HEK293 (cell line): Measurements from ENCODE around the gene LAMA4.

ENCODE experiments used
- CTCF ChIA-PET: fragments of 350-600 bp; formaldehyde crosslinking; extraction: SDS; loops from one replicate; lab custom pipeline; 2021; ENCODE audit warnings: antibody characterized with exemption; lab: Yijun Ruan, JAX
- POLR2A ChIA-PET: fragments of 300-600 bp; formaldehyde crosslinking; extraction: SDS; loops from one replicate; lab custom pipeline; 2020; ENCODE audit warnings: antibody characterized with exemption, inconsistent platforms; lab: Yijun Ruan, JAX
- H3K27ac ChIP-seq: fragments of 200-500 bp; sonication (Bioruptor generic); 2 replicates; pipeline ENCODE4 v1.5.1; 2014; ENCODE audit warnings: low read depth, low read length, control low read depth, inconsistent platforms; ENCODE audit errors: extremely low read depth
- H3K36me3 ChIP-seq, 2 experiments: fragments of 200-500 bp in 1 of 2; sonication (Bioruptor generic) in 1 of 2; 1 replicate in 1 of 2; 2 replicates in 1 of 2; pipeline ENCODE4 v1.5.1; 2014 to 2017; ENCODE audit warnings: inconsistent platforms in 2 of 2, low read length in 2 of 2; ENCODE audit not compliant: control insufficient read depth in 2 of 2, insufficient read depth in 1 of 2
- H3K4me1 ChIP-seq: fragments of 200-500 bp; sonication (Bioruptor generic); 2 replicates; pipeline ENCODE4 v1.5.1; 2014; ENCODE audit warnings: mild to moderate bottlenecking, low read length, inconsistent platforms; ENCODE audit not compliant: control insufficient read depth, insufficient read depth
- H3K4me3 ChIP-seq: 2 replicates; pipeline ENCODE4 v1.5.1; 2011; ENCODE audit warnings: low read depth, mild to moderate bottlenecking, control low read depth, low read length, moderate library complexity
- H3K9me3 ChIP-seq: fragments of 200-500 bp; sonication (Bioruptor generic); 2 replicates; pipeline ENCODE4 v1.5.1; 2014; ENCODE audit warnings: low read depth, low read length, inconsistent platforms; ENCODE audit not compliant: control insufficient read depth, insufficient read depth
- FEZF1 ChIP-seq: fragments of 450-650 bp; formaldehyde crosslinking; IDR thresholded peaks from 2 replicates; pipeline ENCODE4 v1.5.1; 2016; ENCODE audit warnings: missing biosample characterization, missing genetic modification characterization
- GLIS2 ChIP-seq: fragments of 450-650 bp; formaldehyde crosslinking; IDR thresholded peaks from 2 replicates; pipeline ENCODE4 v1.5.1; 2016; ENCODE audit warnings: missing biosample characterization, missing genetic modification characterization
- KLF10 ChIP-seq: fragments of 450-650 bp; IDR thresholded peaks from 2 replicates; pipeline ENCODE4 v1.5.1; 2018; ENCODE audit warnings: missing biosample characterization, mild to moderate bottlenecking, missing genetic modification characterization
- KLF16 ChIP-seq: fragments of 450-650 bp; formaldehyde crosslinking; IDR thresholded peaks from 2 replicates; pipeline ENCODE4 v1.5.1; 2017; ENCODE audit warnings: missing biosample characterization, missing genetic modification characterization
- KLF8 ChIP-seq: fragments of 450-650 bp; formaldehyde crosslinking; IDR thresholded peaks from 2 replicates; pipeline ENCODE4 v1.5.1; 2016; ENCODE audit warnings: missing biosample characterization, missing genetic modification characterization
- MZF1 ChIP-seq: fragments of 450-650 bp; formaldehyde crosslinking; IDR thresholded peaks from 2 replicates; pipeline ENCODE4 v1.5.1; 2017; ENCODE audit warnings: missing biosample characterization, missing genetic modification characterization, borderline replicate concordance
- OSR2 ChIP-seq: fragments of 450-650 bp; formaldehyde crosslinking; IDR thresholded peaks from 2 replicates; pipeline ENCODE4 v1.5.1; 2016; ENCODE audit warnings: missing biosample characterization, missing genetic modification characterization
- SP3 ChIP-seq: fragments of 450-650 bp; formaldehyde crosslinking; IDR thresholded peaks from 2 replicates; pipeline ENCODE4 v1.5.1; 2016; ENCODE audit warnings: missing biosample characterization, missing genetic modification characterization
- ZBTB17 ChIP-seq: fragments of 450-650 bp; formaldehyde crosslinking; IDR thresholded peaks from 2 replicates; pipeline ENCODE4 v1.5.1; 2016; ENCODE audit warnings: missing biosample characterization, missing genetic modification characterization
- ZBTB48 ChIP-seq: fragments of 450-650 bp; formaldehyde crosslinking; IDR thresholded peaks from 2 replicates; pipeline ENCODE4 v1.5.1; 2016; ENCODE audit warnings: missing biosample characterization, missing genetic modification characterization
- ZBTB8A ChIP-seq: fragments of 450-650 bp; formaldehyde crosslinking; IDR thresholded peaks from 2 replicates; pipeline ENCODE4 v1.5.1; 2016; ENCODE audit warnings: missing biosample characterization, missing genetic modification characterization
- ZNF140 ChIP-seq: fragments of 450-650 bp; formaldehyde crosslinking; IDR thresholded peaks from 2 replicates; pipeline ENCODE4 v1.5.1; 2016; ENCODE audit warnings: missing biosample characterization, missing genetic modification characterization
- ZNF19 ChIP-seq: fragments of 450-650 bp; formaldehyde crosslinking; IDR thresholded peaks from 2 replicates; pipeline ENCODE4; 2016; ENCODE audit warnings: missing biosample characterization, missing genetic modification characterization, low read depth
- ZNF23 ChIP-seq: fragments of 450-650 bp; formaldehyde crosslinking; IDR thresholded peaks from 2 replicates; pipeline ENCODE4 v1.5.1; 2016; ENCODE audit warnings: missing biosample characterization, missing genetic modification characterization, borderline replicate concordance
- ZNF664 ChIP-seq: fragments of 450-650 bp; formaldehyde crosslinking; IDR thresholded peaks from 2 replicates; pipeline ENCODE4 v1.5.1; 2016; ENCODE audit warnings: missing biosample characterization, missing genetic modification characterization
- ZNF677 ChIP-seq: fragments of 450-650 bp; IDR thresholded peaks from 2 replicates; pipeline ENCODE4 v1.5.0; 2018; ENCODE audit warnings: missing biosample characterization, mild to moderate bottlenecking, missing genetic modification characterization, moderate library complexity
- ZNF707 ChIP-seq: fragments of 450-650 bp; formaldehyde crosslinking; IDR thresholded peaks from 2 replicates; pipeline ENCODE4 v1.5.1; 2016; ENCODE audit warnings: missing biosample characterization, missing genetic modification characterization
- ZNF776 ChIP-seq: fragments of 450-650 bp; formaldehyde crosslinking; IDR thresholded peaks from 2 replicates; pipeline ENCODE4 v1.5.0; 2017; ENCODE audit warnings: missing biosample characterization, missing genetic modification characterization, borderline replicate concordance
- ZNF777 ChIP-seq: fragments of 450-650 bp; formaldehyde crosslinking; IDR thresholded peaks from 2 replicates; pipeline ENCODE4 v1.5.1; 2017; ENCODE audit warnings: missing biosample characterization, missing genetic modification characterization, borderline replicate concordance
- TF ChIP-seq, protein P1 (sequence below): fragments of 450-650 bp; IDR thresholded peaks from 2 replicates; pipeline ENCODE4 v1.5.1; 2018; ENCODE audit warnings: missing biosample characterization, mild to moderate bottlenecking, missing genetic modification characterization
- TF ChIP-seq, protein P2 (sequence below): fragments of 450-650 bp; formaldehyde crosslinking; IDR thresholded peaks from 2 replicates; pipeline ENCODE4 v1.5.1; 2016; ENCODE audit warnings: missing biosample characterization, missing genetic modification characterization
- TF ChIP-seq, protein P3 (sequence below): fragments of 450-650 bp; formaldehyde crosslinking; IDR thresholded peaks from 2 replicates; pipeline ENCODE4 v1.5.1; 2017; ENCODE audit warnings: missing biosample characterization, missing genetic modification characterization
- TF ChIP-seq, protein P4 (sequence below): fragments of 450-650 bp; formaldehyde crosslinking; IDR thresholded peaks from 2 replicates; pipeline ENCODE4 v1.5.1; 2016; ENCODE audit warnings: missing biosample characterization, missing genetic modification characterization
- TF ChIP-seq, protein P5 (sequence below): fragments of 450-650 bp; formaldehyde crosslinking; IDR thresholded peaks from 2 replicates; pipeline ENCODE4 v1.5.1; 2017; ENCODE audit warnings: missing biosample characterization, missing genetic modification characterization

LAMA4 gene

DNA sequence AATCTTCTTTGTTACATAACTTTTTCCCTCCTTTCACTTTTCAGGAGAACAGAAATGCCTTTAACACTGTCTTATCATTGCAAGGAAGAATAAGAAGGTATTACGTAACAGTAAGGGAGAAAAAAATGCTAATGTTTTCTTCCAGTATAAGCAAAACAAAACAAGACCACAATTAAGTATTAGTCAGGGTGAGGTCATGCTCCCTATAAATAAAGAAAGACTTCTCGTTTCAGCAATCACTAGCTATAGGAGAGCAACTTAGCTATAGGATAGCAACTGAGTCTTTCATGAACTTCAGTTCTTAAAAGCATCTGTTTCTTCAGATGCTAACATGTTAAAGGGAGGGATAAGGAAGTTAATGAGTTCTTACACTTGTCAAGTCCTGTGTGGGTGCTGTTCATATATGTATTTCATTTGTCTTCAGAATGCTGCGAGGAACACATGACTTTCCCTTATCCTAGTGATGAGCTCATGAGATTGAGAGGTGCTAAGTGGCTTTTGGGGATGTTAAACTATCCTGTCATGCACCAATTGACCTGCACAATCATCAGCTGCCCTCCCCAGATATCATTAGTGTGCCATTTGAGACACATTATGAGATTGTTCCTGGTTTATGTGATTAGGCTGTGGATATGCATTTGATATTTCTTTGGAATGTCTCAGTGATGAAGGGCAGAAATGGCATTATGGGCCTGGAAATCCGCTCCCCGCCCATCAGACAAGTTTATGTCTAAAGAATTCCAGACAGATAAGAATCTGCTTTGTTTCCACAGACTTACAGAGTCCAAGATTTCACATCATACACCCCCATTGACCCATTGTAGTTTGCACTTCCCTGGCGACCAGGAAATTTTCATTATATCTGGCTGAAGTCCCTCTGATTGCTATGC, 37.5 kb downstream of the LAMA4 start (continued):
- TF ChIP-seq, protein P1, sequence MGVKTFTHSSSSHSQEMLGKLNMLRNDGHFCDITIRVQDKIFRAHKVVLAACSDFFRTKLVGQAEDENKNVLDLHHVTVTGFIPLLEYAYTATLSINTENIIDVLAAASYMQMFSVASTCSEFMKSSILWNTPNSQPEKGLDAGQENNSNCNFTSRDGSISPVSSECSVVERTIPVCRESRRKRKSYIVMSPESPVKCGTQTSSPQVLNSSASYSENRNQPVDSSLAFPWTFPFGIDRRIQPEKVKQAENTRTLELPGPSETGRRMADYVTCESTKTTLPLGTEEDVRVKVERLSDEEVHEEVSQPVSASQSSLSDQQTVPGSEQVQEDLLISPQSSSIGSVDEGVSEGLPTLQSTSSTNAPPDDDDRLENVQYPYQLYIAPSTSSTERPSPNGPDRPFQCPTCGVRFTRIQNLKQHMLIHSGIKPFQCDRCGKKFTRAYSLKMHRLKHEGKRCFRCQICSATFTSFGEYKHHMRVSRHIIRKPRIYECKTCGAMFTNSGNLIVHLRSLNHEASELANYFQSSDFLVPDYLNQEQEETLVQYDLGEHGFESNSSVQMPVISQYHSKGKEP: peak; percentile 39
- TF ChIP-seq ZNF19 (tag by site-specific recombination) (no peak), SP3 (peak; percentile 63), FEZF1 (peak; percentile 91), ZNF777 (tag by site-specific recombination) (no peak)
- TF ChIP-seq, protein P2, sequence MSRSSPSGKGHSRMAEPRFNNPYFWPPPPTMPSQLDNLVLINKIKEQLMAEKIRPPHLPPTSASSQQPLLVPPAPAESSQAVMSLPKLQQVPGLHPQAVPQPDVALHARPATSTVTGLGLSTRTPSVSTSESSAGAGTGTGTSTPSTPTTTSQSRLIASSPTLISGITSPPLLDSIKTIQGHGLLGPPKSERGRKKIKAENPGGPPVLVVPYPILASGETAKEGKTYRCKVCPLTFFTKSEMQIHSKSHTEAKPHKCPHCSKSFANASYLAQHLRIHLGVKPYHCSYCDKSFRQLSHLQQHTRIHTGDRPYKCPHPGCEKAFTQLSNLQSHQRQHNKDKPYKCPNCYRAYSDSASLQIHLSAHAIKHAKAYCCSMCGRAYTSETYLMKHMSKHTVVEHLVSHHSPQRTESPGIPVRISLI (tag by site-specific recombination): peak; percentile 99

DNA sequence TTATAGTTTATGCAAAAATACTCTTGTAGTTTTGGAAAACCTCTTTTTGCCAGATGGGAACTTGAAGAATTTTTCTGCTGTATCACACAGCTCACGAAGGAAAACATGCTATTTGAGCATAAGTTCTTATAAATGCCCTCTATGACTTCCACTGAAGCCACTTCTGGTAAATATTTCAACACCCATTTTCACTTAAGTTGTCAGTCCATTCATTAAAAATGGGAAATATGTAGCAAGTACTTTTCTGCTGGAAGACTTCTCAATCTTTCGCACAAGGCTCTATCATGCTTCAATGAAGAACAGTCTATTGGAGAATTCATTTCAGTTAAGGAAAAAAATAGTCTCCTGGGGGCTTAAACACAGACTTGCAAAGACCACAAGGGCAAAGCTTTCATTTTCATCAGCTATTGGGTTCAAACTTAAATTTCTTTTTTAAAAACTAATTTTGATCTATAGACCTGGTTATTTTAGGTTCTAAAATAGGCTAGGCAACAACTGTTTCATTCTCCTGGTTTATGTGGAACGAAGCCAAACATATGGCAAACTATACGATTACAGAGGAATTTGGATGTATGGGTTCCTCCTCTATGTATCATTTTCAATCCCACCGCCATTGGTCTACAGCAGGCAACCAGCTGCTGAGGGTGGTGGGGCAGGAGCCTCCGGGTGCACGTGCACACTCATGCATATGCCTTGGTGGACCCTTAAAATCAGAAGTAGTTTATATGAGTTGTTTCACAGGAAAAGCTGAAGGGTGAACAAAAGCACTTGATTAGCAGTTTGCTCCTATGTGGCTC, 38.7 kb downstream of the LAMA4 start:
- Histone ChIP-seq H3K9me3 (no peaks in the 10 kb centered on the region), H3K4me1 (peaks cover 41% of the 10 kb centered on the region)
- TF ChIP-seq OSR2 (peak; percentile 34), MZF1 (tag by site-specific recombination) (no peak), ZNF776 (tag by site-specific recombination) (no peak), ZNF23 (tag by site-specific recombination) (no peak), ZNF140 (tag by site-specific recombination) (no peak)
- TF ChIP-seq, protein P3, sequence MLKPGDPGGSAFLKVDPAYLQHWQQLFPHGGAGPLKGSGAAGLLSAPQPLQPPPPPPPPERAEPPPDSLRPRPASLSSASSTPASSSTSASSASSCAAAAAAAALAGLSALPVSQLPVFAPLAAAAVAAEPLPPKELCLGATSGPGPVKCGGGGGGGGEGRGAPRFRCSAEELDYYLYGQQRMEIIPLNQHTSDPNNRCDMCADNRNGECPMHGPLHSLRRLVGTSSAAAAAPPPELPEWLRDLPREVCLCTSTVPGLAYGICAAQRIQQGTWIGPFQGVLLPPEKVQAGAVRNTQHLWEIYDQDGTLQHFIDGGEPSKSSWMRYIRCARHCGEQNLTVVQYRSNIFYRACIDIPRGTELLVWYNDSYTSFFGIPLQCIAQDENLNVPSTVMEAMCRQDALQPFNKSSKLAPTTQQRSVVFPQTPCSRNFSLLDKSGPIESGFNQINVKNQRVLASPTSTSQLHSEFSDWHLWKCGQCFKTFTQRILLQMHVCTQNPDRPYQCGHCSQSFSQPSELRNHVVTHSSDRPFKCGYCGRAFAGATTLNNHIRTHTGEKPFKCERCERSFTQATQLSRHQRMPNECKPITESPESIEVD (tag by site-specific recombination): 0 out of 2 replicates have a peak, but pooled peaks have one; percentile 10
- TF ChIP-seq, all 188 proteins: peak for 2
- Histone ChIP-seq H3K27ac (peak overlapping the region; percentile 35; the same call in 1 of the 2 replicates), H3K4me3 (no peak overlapping the region), H3K36me3 (no peaks in the 10 kb centered on the region)
- POLR2A ChIA-PET: interaction anchor here (2.0 to 3.8 kb wide), 2 partner anchors 16 to 39 kb away, joined by 20 to 22 read pairs; partner anchors contain the start of gene LAMA4
- CTCF ChIA-PET: interaction anchor here (0.9 to 2.5 kb wide), 5 partner anchors 35 to 108 kb away, joined by 3 to 9 read pairs (median 4); partner anchors contain the start of gene LAMA4

DNA sequence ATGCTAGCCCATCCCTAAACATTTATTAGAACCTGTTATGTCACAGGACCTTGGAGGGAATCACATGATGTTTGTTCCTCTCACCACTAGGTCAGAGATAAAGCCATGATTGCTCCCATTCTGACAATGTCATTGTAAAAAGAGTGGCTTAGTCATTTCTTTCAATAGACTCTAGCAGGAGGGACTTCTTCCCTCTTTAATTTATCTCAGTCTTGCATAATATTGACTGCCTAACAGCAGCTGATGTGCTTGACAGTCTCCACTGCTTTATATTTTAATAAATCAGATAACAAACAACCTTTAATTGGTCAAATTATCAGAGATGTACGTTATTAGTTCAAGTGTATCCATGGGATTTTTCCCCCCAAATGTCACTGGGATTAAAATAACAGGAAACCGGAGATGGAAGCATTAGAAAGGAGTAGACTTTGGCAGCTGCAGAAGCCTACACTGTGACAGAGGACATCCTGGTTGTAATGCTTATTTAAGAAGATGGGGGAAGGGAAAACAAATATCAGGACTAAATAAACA, 39.6 kb downstream of the LAMA4 start:
- H3K4me3 ChIP-seq: no peak overlapping the region
- no peak overlapping the region; the same call in 1 of the 2 replicates for H3K27ac ChIP-seq
- no peaks in the 10 kb centered on the region for H3K36me3 ChIP-seq
- CTCF ChIA-PET: interaction anchor here (0.9 to 2.5 kb wide), 4 partner anchors 34 to 107 kb away, joined by 3 to 9 read pairs (median 4); partner anchors contain the start of gene LAMA4
- H3K4me1 ChIP-seq: peaks cover 41% of the 10 kb centered on the region
- no peaks in the 10 kb centered on the region for H3K9me3 ChIP-seq
- POLR2A ChIA-PET: no interaction called here
- no peak for TF ChIP-seq ZBTB8A (tag by site-specific recombination)
- TF ChIP-seq ZNF664 (tag by site-specific recombination): no peak
- 0 out of 2 replicates have a peak, but pooled peaks have one; percentile 20 for TF ChIP-seq ZBTB17
- TF ChIP-seq, protein P4, sequence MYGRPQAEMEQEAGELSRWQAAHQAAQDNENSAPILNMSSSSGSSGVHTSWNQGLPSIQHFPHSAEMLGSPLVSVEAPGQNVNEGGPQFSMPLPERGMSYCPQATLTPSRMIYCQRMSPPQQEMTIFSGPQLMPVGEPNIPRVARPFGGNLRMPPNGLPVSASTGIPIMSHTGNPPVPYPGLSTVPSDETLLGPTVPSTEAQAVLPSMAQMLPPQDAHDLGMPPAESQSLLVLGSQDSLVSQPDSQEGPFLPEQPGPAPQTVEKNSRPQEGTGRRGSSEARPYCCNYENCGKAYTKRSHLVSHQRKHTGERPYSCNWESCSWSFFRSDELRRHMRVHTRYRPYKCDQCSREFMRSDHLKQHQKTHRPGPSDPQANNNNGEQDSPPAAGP (tag by site-specific recombination): no peak
- no peak for TF ChIP-seq ZNF707 (tag by site-specific recombination)
- 0 out of 2 replicates have a peak, but pooled peaks have one; percentile 26 for TF ChIP-seq ZBTB48 (tag by site-specific recombination)
- TF ChIP-seq KLF8 (tag by site-specific recombination): no peak
- TF ChIP-seq, protein P5, sequence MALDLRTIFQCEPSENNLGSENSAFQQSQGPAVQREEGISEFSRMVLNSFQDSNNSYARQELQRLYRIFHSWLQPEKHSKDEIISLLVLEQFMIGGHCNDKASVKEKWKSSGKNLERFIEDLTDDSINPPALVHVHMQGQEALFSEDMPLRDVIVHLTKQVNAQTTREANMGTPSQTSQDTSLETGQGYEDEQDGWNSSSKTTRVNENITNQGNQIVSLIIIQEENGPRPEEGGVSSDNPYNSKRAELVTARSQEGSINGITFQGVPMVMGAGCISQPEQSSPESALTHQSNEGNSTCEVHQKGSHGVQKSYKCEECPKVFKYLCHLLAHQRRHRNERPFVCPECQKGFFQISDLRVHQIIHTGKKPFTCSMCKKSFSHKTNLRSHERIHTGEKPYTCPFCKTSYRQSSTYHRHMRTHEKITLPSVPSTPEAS (tag by site-specific recombination): no peak
- TF ChIP-seq ZNF677 (tag by site-specific recombination): no peak
- no peak for TF ChIP-seq GLIS2
- TF ChIP-seq ZNF19 (tag by site-specific recombination): no peak
- TF ChIP-seq KLF16 (tag by site-specific recombination): no peak
- no peak for TF ChIP-seq KLF10 (tag by site-specific recombination)
